A673 (cell line): ENCODE data around the gene MROH2A.

ENCODE experiments used
- CTCF ChIP-seq: fragments of 300-800, 200-600 bp; sonication (generic); conservative IDR thresholded peaks from 2 replicates; pipeline ENCODE4 v1.5.1; 2017; ENCODE audit warnings: low read depth, mild to moderate bottlenecking, antibody characterized with exemption, low read length, moderate library complexity, mixed read lengths
- EZH2 ChIP-seq: fragments of 200-600 bp; sonication (generic); IDR thresholded peaks from 2 replicates; pipeline ENCODE4 v1.6.1; 2017; ENCODE audit warnings: borderline replicate concordance, low read depth, mild to moderate bottlenecking, mixed read lengths, antibody characterized with exemption, low read length; ENCODE audit not compliant: poor library complexity, severe bottlenecking

- TF ChIP-seq CTCF, result no peak
- TF ChIP-seq EZH2, result no peak
Measured at GRCh38 chr2:233866479-233866878, 88.3 kb downstream of the MROH2A start.
